Vagina (tissue), 2 donors: ENCODE measurements around the gene C11orf54. TPM values are rescaled to one million over a fixed set of nuclear protein-coding genes. Genes with fewer than 3 reads are reported as not detected.

Source experiments
- DNase-seq, 2 donors: peaks; one replicate each; pipeline ENCODE4 v3.0.0-alpha.2; 2017; ENCODE audit errors: extremely low spot score in 2 of 2
- H3K27ac ChIP-seq: fragments of 200-600 bp; sonication (generic); one replicate; pipeline ENCODE4 v1.5.1; 2019
- H3K27me3 ChIP-seq: fragments of 200-600 bp; sonication (generic); one replicate; pipeline ENCODE4 v1.5.1; 2019
- H3K36me3 ChIP-seq, 2 donors: fragments of 200-600 bp; sonication (generic); one replicate each; pipeline ENCODE4 v1.5.1; 2017 to 2019
- H3K4me1 ChIP-seq: fragments of 200-600 bp; sonication (generic); one replicate; pipeline ENCODE4 v1.5.1; 2019
- H3K4me3 ChIP-seq, 2 donors: fragments of 200-600 bp; sonication (generic); 1 replicate in 1 of 2; 2 replicates in 1 of 2; pipeline ENCODE4 v1.5.1; 2016 to 2019
- H3K9me3 ChIP-seq: fragments of 200-600 bp; sonication (generic); one replicate; pipeline ENCODE4 v1.5.1; 2019
- POLR2A ChIP-seq, 2 donors: fragments of 450-650 bp; IDR thresholded peaks; one replicate each; pipeline ENCODE4 v1.6.1; 2017; ENCODE audit warnings: antibody characterized with exemption in 2 of 2, mild to moderate bottlenecking in 2 of 2, moderate library complexity in 2 of 2
- POLR2AphosphoS5 ChIP-seq, 2 donors: sonication (generic); formaldehyde crosslinking; IDR thresholded peaks; one replicate each; pipeline ENCODE4 v1.9.0; 2017; ENCODE audit warnings: antibody characterized with exemption in 2 of 2, mild to moderate bottlenecking in 2 of 2, low read depth in 1 of 2; ENCODE audit not compliant: insufficient read depth in 1 of 2
- intact Hi-C: fragments of 100-400 bp; cut with DNase I; formaldehyde crosslinking; loops from one replicate; pipeline ENCODE4 v1.15.1; 2023
- total RNA-seq: library from RNA; depleted of rRNA; stranded (reverse); fragments of >200 nt; gene quantifications from one replicate; pipeline ENCODE4 v1.2.3, GENCODE V29; 2016
- TF ChIP-seq, protein P1 (sequence below), 3 experiments: fragments of 450-650 bp in 2 of 3; fragments of 200-600 bp in 1 of 3; sonication (generic) in 1 of 3; IDR thresholded peaks; one replicate each; pipeline ENCODE4 v1.5.1; 2017 to 2019; ENCODE audit warnings: antibody characterized with exemption in 3 of 3, mild to moderate bottlenecking in 2 of 3, moderate library complexity in 2 of 3

Gene C11orf54
- total RNA-seq, 1 donor from 2014 or later, result 19.4 TPM

DNA sequence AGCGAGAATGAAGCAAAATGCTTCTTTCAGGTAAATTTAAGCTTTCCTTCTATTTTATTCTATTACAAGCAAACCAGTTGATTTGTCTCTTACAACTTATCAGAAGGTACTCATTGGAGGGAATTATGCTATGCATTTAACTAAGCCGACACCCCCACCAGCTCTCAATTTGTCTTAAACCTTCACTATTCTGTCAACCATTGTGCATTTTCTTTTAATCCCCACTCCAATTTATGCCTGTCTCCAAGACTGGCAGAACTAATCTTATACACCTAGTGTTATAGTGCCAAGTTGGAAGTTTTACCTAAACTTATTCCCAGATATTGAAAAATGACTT is 12.7 kb upstream of the C11orf54 start:
- Histone ChIP-seq H3K27me3 (no peaks in the 10 kb centered on the region), H3K36me3 (peaks cover 5 to 66% of the 10 kb centered on the region in 2 donors), H3K4me3 (no peak overlapping the region), H3K9me3 (no peaks in the 10 kb centered on the region), H3K27ac (no peak overlapping the region), H3K4me1 (no peaks in the 10 kb centered on the region)
- intact Hi-C loops, result no loop called here
- DNase-seq, result no peak
- TF ChIP-seq POLR2AphosphoS5 (IDR thresholded peaks at IDR 0.05; ENCODE audit: insufficient read depth in 1 of 2, low read depth in 1 of 2) (no peak), POLR2A (IDR thresholded peaks at IDR 0.05) (no peak)
- TF ChIP-seq, protein P1, sequence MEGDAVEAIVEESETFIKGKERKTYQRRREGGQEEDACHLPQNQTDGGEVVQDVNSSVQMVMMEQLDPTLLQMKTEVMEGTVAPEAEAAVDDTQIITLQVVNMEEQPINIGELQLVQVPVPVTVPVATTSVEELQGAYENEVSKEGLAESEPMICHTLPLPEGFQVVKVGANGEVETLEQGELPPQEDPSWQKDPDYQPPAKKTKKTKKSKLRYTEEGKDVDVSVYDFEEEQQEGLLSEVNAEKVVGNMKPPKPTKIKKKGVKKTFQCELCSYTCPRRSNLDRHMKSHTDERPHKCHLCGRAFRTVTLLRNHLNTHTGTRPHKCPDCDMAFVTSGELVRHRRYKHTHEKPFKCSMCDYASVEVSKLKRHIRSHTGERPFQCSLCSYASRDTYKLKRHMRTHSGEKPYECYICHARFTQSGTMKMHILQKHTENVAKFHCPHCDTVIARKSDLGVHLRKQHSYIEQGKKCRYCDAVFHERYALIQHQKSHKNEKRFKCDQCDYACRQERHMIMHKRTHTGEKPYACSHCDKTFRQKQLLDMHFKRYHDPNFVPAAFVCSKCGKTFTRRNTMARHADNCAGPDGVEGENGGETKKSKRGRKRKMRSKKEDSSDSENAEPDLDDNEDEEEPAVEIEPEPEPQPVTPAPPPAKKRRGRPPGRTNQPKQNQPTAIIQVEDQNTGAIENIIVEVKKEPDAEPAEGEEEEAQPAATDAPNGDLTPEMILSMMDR (IDR thresholded peaks at IDR 0.05), result no peak

DNA sequence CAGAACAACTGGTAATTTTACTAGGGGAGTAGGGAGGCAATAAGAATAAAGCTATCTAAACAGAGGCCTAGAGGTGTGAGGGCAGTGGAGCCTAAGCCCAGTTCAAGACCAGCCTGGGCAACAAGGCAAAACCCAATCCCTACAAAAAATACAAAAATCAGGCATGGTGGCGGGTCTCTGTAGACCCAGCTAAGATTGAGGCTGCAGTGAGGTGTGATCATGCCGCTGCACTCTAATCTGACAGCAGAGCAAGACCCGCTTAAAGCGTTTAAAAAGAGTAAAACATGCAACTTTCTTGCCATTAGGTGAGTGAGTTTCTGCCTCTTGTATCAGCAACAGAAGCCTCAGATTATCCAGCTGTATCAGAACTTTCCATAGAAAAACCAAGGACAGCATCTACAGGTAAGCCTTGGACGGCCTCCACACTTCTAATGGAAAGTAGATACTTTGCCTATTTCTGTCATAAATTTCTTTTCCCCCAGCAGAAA is 12.3 kb upstream of the C11orf54 start:
- H3K4me1 ChIP-seq, result peaks cover 2% of the 10 kb centered on the region
- TF ChIP-seq POLR2A (IDR thresholded peaks at IDR 0.05), result no peak
- TF ChIP-seq, protein P1 (IDR thresholded peaks at IDR 0.05), result no peak
- TF ChIP-seq POLR2AphosphoS5 (IDR thresholded peaks at IDR 0.05; ENCODE audit: insufficient read depth in 1 of 2, low read depth in 1 of 2), result no peak
- no peak for DNase-seq
- H3K27me3 ChIP-seq, result no peaks in the 10 kb centered on the region
- no peak overlapping the region for H3K4me3 ChIP-seq
- H3K9me3 ChIP-seq, result no peaks in the 10 kb centered on the region
- H3K36me3 ChIP-seq, result peaks cover 5 to 69% of the 10 kb centered on the region in 2 donors
- intact Hi-C loops, result no loop called here
- H3K27ac ChIP-seq, result no peak overlapping the region

DNA sequence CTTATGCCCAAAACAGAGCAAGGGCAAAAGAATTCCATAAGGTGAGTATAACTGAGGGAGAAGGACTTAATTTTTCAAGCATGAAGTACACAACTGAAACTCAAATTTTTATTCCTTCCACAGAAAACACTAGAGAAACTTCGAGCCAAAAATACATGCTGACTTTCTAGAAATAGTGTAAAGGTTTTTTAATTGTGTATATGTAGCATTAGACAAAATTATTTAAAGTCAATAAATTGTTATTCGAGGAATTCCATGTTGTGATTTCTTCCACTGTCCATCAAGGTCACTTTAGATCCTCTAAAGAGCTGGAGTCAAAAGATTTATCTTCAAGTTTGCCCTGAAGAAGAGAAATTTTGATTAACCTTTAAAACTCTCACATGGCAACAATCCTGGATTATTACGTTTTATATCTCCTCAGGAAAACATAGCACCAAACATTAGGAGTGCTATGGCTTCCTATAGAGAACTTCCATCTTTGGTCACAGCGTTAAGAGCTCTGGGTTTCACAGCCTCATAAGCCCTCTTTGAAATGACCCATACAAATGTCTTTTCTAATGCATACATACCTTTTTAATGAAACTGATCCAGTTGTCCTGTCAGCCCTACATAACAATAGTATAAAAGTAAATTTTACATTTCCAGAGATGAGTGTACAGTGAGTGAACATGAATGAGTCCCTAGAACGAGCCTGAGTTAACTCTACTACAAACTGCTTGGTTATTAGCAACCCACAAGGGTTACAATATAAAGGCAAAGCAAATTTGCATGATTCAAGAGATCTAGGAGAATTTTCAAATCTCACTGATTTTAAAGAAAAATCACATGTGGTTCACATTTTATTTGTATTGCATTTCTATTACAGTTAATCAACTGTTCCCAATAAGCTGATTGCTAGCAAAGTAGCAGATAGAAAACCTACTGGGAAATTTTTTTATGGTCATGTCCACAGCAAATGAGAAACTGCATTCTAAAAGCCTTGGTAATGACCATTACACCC is 11.1 kb upstream of the C11orf54 start:
- Histone ChIP-seq H3K4me1 (peaks cover 9% of the 10 kb centered on the region), H3K9me3 (no peaks in the 10 kb centered on the region), H3K27ac (no peak overlapping the region), H3K4me3 (no peak overlapping the region), H3K27me3 (no peaks in the 10 kb centered on the region), H3K36me3 (peaks cover 5 to 78% of the 10 kb centered on the region in 2 donors)
- TF ChIP-seq, protein P1 (IDR thresholded peaks at IDR 0.05), result no peak
- TF ChIP-seq POLR2AphosphoS5 (IDR thresholded peaks at IDR 0.05; ENCODE audit: insufficient read depth in 1 of 2, low read depth in 1 of 2) (no peak), POLR2A (IDR thresholded peaks at IDR 0.05) (no peak)
- intact Hi-C loops, result no loop called here
- no peak for DNase-seq

DNA sequence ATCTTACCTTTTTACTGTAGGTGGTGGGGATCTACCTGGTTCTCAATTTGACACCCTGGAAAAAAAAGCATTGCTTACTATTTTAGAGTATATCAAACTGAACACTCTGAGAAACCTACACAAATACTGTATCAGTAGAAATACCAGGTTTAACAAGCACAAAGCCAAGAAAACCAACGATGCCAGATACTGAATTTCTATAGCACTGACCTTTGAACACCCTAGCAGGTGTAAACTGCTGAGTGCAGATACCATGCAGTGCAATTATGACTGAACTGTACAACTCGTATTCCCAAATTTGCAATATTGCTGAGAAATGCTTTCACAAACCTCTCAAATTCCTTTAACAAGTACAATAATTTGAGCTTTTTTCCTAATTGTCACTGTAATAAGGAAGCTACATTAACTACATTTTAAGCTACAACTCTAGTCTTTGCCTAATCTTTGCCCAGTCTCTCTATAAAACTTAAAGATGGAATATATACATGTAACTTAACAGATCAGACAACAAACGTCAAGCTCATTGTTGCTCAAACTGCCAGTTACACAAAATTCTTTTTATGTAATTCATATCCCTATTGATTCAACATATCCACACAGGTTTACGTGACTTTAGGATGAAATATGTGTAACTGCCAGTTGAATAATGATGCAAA is 9.1 kb upstream of the C11orf54 start:
- peaks cover 5 to 92% of the 10 kb centered on the region in 2 donors for H3K36me3 ChIP-seq
- H3K4me1 ChIP-seq, result peaks cover 25% of the 10 kb centered on the region
- H3K4me3 ChIP-seq, result no peak overlapping the region
- TF ChIP-seq POLR2AphosphoS5 (IDR thresholded peaks at IDR 0.05; ENCODE audit: insufficient read depth in 1 of 2, low read depth in 1 of 2) (no peak), POLR2A (IDR thresholded peaks at IDR 0.05) (no peak)
- TF ChIP-seq, protein P1 (IDR thresholded peaks at IDR 0.05), result no peak
- no peak for DNase-seq
- H3K9me3 ChIP-seq, result no peaks in the 10 kb centered on the region
- intact Hi-C loops, result no loop called here
- no peaks in the 10 kb centered on the region for H3K27me3 ChIP-seq
- no peak overlapping the region for H3K27ac ChIP-seq
